ENCODE results near the gene C1R.

DNA sequence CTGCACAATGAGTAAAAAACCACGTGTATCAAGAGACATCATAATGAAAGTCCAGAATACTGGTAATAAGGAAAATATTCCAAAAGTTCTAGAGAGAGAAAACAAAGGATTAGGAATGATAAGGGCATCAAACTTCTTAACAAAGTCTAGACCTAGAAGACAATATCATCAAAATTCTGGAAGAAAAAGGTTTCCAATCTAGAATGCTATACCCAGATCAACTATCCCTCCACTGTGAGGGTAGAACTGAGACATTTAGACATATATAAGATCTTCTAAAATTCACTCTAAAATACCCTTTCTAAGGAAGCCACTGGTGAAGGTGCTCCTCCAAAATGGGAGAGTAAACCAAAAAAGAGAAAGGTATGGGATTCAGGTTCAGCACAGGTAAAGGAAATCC is 13.8 kb upstream of the C1R start:
- TF ChIP-seq, protein P1, sequence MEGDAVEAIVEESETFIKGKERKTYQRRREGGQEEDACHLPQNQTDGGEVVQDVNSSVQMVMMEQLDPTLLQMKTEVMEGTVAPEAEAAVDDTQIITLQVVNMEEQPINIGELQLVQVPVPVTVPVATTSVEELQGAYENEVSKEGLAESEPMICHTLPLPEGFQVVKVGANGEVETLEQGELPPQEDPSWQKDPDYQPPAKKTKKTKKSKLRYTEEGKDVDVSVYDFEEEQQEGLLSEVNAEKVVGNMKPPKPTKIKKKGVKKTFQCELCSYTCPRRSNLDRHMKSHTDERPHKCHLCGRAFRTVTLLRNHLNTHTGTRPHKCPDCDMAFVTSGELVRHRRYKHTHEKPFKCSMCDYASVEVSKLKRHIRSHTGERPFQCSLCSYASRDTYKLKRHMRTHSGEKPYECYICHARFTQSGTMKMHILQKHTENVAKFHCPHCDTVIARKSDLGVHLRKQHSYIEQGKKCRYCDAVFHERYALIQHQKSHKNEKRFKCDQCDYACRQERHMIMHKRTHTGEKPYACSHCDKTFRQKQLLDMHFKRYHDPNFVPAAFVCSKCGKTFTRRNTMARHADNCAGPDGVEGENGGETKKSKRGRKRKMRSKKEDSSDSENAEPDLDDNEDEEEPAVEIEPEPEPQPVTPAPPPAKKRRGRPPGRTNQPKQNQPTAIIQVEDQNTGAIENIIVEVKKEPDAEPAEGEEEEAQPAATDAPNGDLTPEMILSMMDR (IDR thresholded peaks at IDR 0.05; ENCODE audit: low read depth, low read length) = no peak
- no peak for TF ChIP-seq POLR2A (IDR thresholded peaks at IDR 0.05; ENCODE audit: extremely low read depth, insufficient read length)

Data from NB4 (cell line).